Tibial artery (tissue), 4 donors: ENCODE measurements around the gene SMIM35.

Experiments
- DNase-seq, 2 donors: peaks; one replicate each; pipeline ENCODE4 v3.0.0-alpha.2; 2019
- H3K27ac ChIP-seq, 2 donors: fragments of 200-600 bp; sonication (generic) in 1 of 2; 1 replicate in 1 of 2; 2 replicates in 1 of 2; pipeline ENCODE4 v1.5.1; 2018 to 2019; ENCODE audit warnings: mild to moderate bottlenecking in 1 of 2
- H3K27me3 ChIP-seq, 2 donors: fragments of 200-600 bp; sonication (generic) in 1 of 2; one replicate each; pipeline versions ENCODE4 v1.5.1 to v1.6.0; 2016 to 2019
- H3K36me3 ChIP-seq, 3 donors: fragments of 200-600 bp; sonication (generic) in 2 of 3; one replicate each; pipeline ENCODE4 v1.5.1; 2016 to 2019; ENCODE audit warnings: mild to moderate bottlenecking in 2 of 3
- H3K4me1 ChIP-seq, 4 donors: fragments of 200-600 bp; sonication (generic) in 2 of 4; 1 replicate in 3 of 4; 2 replicates in 1 of 4; pipeline ENCODE4 v1.5.1; 2016 to 2019
- H3K4me3 ChIP-seq, 2 donors: fragments of 200-600 bp; sonication (generic) in 1 of 2; 1 replicate in 1 of 2; 2 replicates in 1 of 2; pipeline ENCODE4 v1.5.1; 2018 to 2019; ENCODE audit warnings: mild to moderate bottlenecking in 2 of 2
- H3K9me3 ChIP-seq, 3 donors: fragments of 200-600 bp; sonication (generic) in 1 of 3; one replicate each; pipeline ENCODE4 v1.5.1; 2016 to 2019
- intact Hi-C: fragments of 100-400 bp; cut with DNase I; formaldehyde crosslinking; loops from one replicate; pipeline ENCODE4 v1.15.0; 2023; ENCODE audit warnings: low total_unique reads
- TF ChIP-seq, protein P1 (sequence below), 2 experiments: fragments of 200-600 bp in 1 of 2; fragments of 450-650 bp in 1 of 2; IDR thresholded peaks; one replicate each; pipeline ENCODE4 v1.5.1; 2017 to 2019; ENCODE audit warnings: antibody characterized with exemption in 2 of 2, mild to moderate bottlenecking in 1 of 2, moderate library complexity in 1 of 2

The SMIM35 gene

DNA sequence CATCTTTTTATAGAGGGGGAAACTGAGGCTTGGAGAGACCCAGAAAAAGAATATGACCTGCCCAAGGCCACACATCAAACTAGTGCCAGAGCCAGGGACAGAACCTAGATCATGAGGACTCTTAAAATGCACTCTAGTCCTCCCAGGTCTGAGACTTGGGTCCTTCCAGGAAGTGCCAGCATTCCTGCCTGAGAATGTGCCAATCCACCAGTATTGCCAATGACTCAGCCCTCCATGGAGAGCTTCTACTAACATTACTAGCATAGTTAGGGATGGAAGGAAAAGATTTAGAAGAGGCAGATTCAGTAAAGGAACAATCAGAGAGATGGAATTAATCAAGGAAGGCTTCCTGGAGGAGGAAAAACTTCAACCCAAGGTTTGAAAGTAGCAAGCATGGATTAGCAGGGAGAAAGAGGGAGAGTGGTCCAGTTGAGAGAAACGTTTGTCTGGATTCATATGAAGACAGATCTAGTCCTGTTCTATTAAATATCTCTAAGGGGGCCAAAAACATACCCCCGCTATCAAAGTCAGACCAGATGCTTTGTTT is 20.1 kb upstream of the SMIM35 start:
- Histone ChIP-seq H3K9me3 (no peaks in the 10 kb centered on the region), H3K27ac (no peak overlapping the region), H3K4me1 (no peaks in the 10 kb centered on the region), H3K36me3 (no peaks in the 10 kb centered on the region), H3K27me3 (peaks cover 0 to 6% of the 10 kb centered on the region in 2 donors), H3K4me3 (no peak overlapping the region)
- intact Hi-C loops, result no loop called here
- DNase-seq, result no peak
- TF ChIP-seq, protein P1, sequence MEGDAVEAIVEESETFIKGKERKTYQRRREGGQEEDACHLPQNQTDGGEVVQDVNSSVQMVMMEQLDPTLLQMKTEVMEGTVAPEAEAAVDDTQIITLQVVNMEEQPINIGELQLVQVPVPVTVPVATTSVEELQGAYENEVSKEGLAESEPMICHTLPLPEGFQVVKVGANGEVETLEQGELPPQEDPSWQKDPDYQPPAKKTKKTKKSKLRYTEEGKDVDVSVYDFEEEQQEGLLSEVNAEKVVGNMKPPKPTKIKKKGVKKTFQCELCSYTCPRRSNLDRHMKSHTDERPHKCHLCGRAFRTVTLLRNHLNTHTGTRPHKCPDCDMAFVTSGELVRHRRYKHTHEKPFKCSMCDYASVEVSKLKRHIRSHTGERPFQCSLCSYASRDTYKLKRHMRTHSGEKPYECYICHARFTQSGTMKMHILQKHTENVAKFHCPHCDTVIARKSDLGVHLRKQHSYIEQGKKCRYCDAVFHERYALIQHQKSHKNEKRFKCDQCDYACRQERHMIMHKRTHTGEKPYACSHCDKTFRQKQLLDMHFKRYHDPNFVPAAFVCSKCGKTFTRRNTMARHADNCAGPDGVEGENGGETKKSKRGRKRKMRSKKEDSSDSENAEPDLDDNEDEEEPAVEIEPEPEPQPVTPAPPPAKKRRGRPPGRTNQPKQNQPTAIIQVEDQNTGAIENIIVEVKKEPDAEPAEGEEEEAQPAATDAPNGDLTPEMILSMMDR (IDR thresholded peaks at IDR 0.05), result no peak

DNA sequence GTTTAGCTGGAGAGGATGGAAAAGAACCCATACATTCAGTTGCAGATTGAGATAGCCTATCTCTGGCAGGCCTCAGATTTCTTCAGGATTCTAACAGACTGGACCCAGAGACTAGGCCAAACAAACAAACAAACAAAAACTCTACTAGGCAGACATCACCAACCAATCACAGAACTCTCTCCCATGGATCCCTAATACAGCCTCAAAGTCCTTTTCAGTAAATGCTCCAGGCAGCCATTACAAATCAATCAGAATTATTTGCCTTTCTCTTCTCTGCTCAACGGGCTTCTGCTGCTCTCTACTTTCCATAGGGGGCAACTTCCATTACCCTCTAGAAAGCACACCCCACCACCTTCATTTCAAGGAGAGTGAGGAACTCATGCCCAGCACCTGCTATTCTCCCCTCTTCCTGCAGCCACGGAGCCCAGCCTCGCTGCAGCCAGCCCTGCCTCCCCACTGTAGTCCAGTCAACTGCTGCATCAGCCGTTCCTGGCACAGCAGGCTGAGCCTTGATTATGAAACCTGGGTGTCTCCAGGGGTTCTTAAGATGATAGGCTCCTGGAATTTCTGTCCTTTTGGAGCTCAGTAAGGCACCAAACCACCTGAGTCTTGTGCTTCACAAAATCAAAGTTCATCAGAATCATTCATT is 19.0 kb upstream of the SMIM35 start:
- peaks cover 0 to 3% of the 10 kb centered on the region in 2 donors for H3K27me3 ChIP-seq
- intact Hi-C loops, result no loop called here
- TF ChIP-seq, protein P1 (IDR thresholded peaks at IDR 0.05), result no peak
- no peak overlapping the region for H3K4me3 ChIP-seq
- H3K36me3 ChIP-seq, result no peaks in the 10 kb centered on the region
- no peak overlapping the region for H3K27ac ChIP-seq
- no peaks in the 10 kb centered on the region for H3K4me1 ChIP-seq
- DNase-seq, result no peak
- no peaks in the 10 kb centered on the region for H3K9me3 ChIP-seq

DNA sequence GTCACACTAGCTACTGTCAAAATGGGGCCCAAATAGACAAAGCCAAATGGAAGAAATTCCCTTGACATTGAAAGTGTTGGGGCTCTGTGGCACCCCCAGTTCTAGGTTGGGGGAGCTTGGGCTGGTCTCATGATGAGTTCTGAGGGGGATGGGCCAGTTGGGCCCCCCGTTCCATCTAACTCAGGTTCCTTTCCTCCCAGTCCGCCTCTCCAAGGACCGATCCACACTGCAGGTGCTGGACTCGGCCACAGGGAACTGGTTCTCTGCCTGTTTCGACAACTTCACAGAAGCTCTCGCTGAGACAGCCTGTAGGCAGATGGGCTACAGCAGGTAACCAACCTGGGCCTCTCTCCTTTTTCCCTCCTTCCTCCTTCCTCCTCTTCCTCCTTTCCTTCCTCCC is 17.7 kb upstream of the SMIM35 start:
- H3K4me1 ChIP-seq, result no peaks in the 10 kb centered on the region

DNA sequence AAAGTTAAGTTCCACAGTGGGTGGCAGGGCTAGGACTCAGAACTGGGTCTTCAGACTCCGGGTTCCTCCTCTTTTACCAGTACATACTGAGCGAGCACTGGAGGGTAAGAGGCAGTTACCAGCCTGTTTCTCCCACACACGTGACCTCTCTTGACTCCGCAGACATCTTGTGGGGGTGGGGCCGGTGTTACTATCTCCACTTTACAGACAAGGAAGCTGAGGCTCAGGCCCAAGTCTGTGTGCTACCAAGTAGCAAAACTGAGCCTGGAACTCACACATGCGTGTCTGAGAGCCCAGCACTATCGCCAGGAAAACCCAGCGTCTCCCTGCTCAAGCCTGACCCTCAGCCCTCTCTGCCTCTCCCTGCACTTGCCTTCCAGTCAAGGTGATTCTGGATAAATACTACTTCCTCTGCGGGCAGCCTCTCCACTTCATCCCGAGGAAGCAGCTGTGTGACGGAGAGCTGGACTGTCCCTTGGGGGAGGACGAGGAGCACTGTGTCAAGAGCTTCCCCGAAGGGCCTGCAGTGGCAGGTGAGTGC is 16.0 kb upstream of the SMIM35 start:
- DNase-seq, result no peak
- intact Hi-C loops, result no loop called here
- TF ChIP-seq, protein P1 (IDR thresholded peaks at IDR 0.05), result no peak
- Histone ChIP-seq H3K27me3 (peaks cover 0 to 7% of the 10 kb centered on the region in 2 donors), H3K4me1 (no peaks in the 10 kb centered on the region), H3K27ac (no peak overlapping the region), H3K4me3 (no peak overlapping the region), H3K9me3 (no peaks in the 10 kb centered on the region), H3K36me3 (no peaks in the 10 kb centered on the region)

More for the DNA sequence above, 17.7 kb upstream of the SMIM35 start:
- intact Hi-C loops, result no loop called here
- no peak overlapping the region for H3K27ac ChIP-seq
- no peak overlapping the region for H3K4me3 ChIP-seq
- TF ChIP-seq, protein P1 (IDR thresholded peaks at IDR 0.05), result no peak
- H3K36me3 ChIP-seq, result no peaks in the 10 kb centered on the region
- peaks cover 0 to 3% of the 10 kb centered on the region in 2 donors for H3K27me3 ChIP-seq
- no peaks in the 10 kb centered on the region for H3K9me3 ChIP-seq
- DNase-seq, result no peak

DNA sequence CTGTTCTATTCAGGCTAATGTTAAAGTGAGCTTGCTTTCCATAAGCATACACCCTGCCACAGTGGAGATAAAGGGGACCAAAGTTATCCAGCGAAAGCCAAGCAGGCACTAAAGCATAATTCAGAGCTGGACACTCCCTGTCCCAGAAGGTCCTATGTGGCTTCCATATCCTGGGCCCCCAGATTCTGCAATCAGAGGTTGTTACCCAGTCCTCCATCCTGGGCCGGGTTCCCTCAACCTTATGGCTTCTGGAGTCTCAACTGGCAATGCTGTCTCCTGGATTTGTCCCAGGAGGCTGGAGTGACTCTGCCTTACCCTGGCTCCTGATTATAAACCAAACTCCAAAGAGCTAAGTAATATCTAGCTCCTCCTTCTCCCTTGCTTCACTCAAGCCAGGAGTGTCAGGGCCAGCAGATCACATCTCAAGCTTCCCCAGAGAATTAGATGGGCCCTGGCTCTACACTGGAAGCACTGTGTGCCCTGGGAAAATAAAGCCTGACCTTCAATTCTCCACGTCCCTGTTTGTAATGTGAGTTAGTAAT is 14.0 kb upstream of the SMIM35 start:
- H3K36me3 ChIP-seq, result no peaks in the 10 kb centered on the region
- TF ChIP-seq, protein P1 (IDR thresholded peaks at IDR 0.05), result no peak
- H3K27me3 ChIP-seq, result peaks cover 0 to 11% of the 10 kb centered on the region in 2 donors
- H3K27ac ChIP-seq, result no peak overlapping the region
- DNase-seq, result peak in 1 of 2 donors; percentile 31
- no peaks in the 10 kb centered on the region for H3K9me3 ChIP-seq
- intact Hi-C loops, result no loop called here
- no peaks in the 10 kb centered on the region for H3K4me1 ChIP-seq
- H3K4me3 ChIP-seq, result no peak overlapping the region
